HepG2 (cell line): ENCODE measurements around the gene PRRT2. TPM values are rescaled to one million over a fixed set of nuclear protein-coding genes. Genes with fewer than 3 reads are reported as not detected.

ENCODE experiments used
- CREM ChIP-seq, 2 experiments: sonication (generic) in 1 of 2; formaldehyde crosslinking in 1 of 2; IDR thresholded peaks; 2 replicates each; pipeline versions ENCODE4 v1.4.0 to v1.6.1; 2016 to 2020; ENCODE audit warnings: antibody characterized with exemption in 1 of 2, mild to moderate bottlenecking in 1 of 2, missing genetic modification reagents in 1 of 2
- IKZF1 ChIP-seq: fragments of 450-650 bp; IDR thresholded peaks from 2 replicates; pipeline ENCODE4 v1.7.1; 2016
- NCOA1 ChIP-seq: sonication (generic); formaldehyde crosslinking; IDR thresholded peaks from 2 replicates; pipeline ENCODE4 v1.9.0; 2021; ENCODE audit warnings: missing genetic modification reagents
- PCBP1 ChIP-seq: fragments of 200-400 bp; formaldehyde crosslinking; IDR thresholded peaks from 2 replicates; pipeline ENCODE4 v1.6.1; 2017; ENCODE audit warnings: mild to moderate bottlenecking, low read depth, low read length, borderline replicate concordance
- PHB2 ChIP-seq: fragments of 450-650 bp; IDR thresholded peaks from 2 replicates; pipeline ENCODE4 v1.6.1; 2018; ENCODE audit not compliant: partially characterized antibody
- PLSCR1 ChIP-seq: sonication (generic); formaldehyde crosslinking; IDR thresholded peaks from 2 replicates; pipeline ENCODE4 v1.5.0; 2020; ENCODE audit warnings: missing genetic modification reagents, mild to moderate bottlenecking, borderline replicate concordance
- REST ChIP-seq, 2 experiments: IDR thresholded peaks; 2 replicates each; pipeline ENCODE4 v1.6.1; 2011 to 2012; ENCODE audit warnings: low read length in 2 of 2, borderline replicate concordance in 1 of 2, low read depth in 1 of 2, mild to moderate bottlenecking in 1 of 2, moderate library complexity in 1 of 2
- RFXAP ChIP-seq: sonication (generic); formaldehyde crosslinking; IDR thresholded peaks from 2 replicates; pipeline ENCODE4 v1.4.0; 2020; ENCODE audit warnings: missing genetic modification reagents, borderline replicate concordance
- SRF ChIP-seq: IDR thresholded peaks from 2 replicates; pipeline ENCODE4 v1.6.1; 2011; ENCODE audit warnings: mild to moderate bottlenecking, low read depth, low read length, moderate library complexity
- SYNCRIP ChIP-seq: fragments of 200-400 bp; formaldehyde crosslinking; IDR thresholded peaks from 2 replicates; pipeline ENCODE4 v1.6.1; 2018; ENCODE audit warnings: mild to moderate bottlenecking, low read depth, low read length; ENCODE audit not compliant: insufficient read depth
- THAP11 ChIP-seq: IDR thresholded peaks from 2 replicates; pipeline ENCODE4 v1.6.1; 2016; ENCODE audit warnings: missing biosample characterization, missing genetic modification reagents
- ZBTB38 ChIP-seq: sonication (generic); formaldehyde crosslinking; IDR thresholded peaks from 2 replicates; pipeline ENCODE4 v1.5.1; 2020; ENCODE audit warnings: mild to moderate bottlenecking, missing genetic modification reagents
- ZNF20 ChIP-seq: sonication (generic); formaldehyde crosslinking; IDR thresholded peaks from 2 replicates; pipeline ENCODE4 v1.4.0; 2020; ENCODE audit warnings: mild to moderate bottlenecking, moderate library complexity, missing genetic modification reagents
- ZNF543 ChIP-seq: sonication (generic); formaldehyde crosslinking; IDR thresholded peaks from 2 replicates; pipeline ENCODE4 v1.4.0; 2020; ENCODE audit warnings: mild to moderate bottlenecking, missing genetic modification reagents
- ZNF761 ChIP-seq: sonication (generic); formaldehyde crosslinking; conservative IDR thresholded peaks from 2 replicates; pipeline ENCODE4 v1.4.0; 2020; ENCODE audit warnings: mild to moderate bottlenecking, missing genetic modification reagents
- ZSCAN12 ChIP-seq: sonication (generic); formaldehyde crosslinking; IDR thresholded peaks from 2 replicates; pipeline ENCODE4 v1.9.0; 2021; ENCODE audit warnings: mild to moderate bottlenecking, missing genetic modification reagents
- polyA plus RNA-seq, 8 experiments: library from polyadenylated mRNA; depleted of rRNA in 3 of 8; stranded (reverse) in 7 of 8; unstranded in 1 of 8; fragments of >200 nt; fragmentation: Illumina TruSeq in 4 of 8; extraction: Trizol in 4 of 8; gene quantifications; 2 replicates each; pipeline versions ENCODE4 v1.2.1 to v1.2.3, GENCODE V29; 2011 to 2016; ENCODE audit warnings: low read depth in 4 of 8, missing spikeins in 1 of 8, mixed read lengths in 1 of 8; ENCODE audit not compliant: insufficient read depth in 1 of 8
- total RNA-seq, 5 experiments: library from RNA; depleted of rRNA; stranded (reverse); fragments of >200 nt; fragmentation: Illumina TruSeq; extraction: Trizol; gene quantifications; 2 replicates each; pipeline ENCODE4 v1.2.3, GENCODE V29; 2016; ENCODE audit warnings: low read depth in 1 of 5
- TF ChIP-seq, protein P1 (sequence below): sonication (generic); formaldehyde crosslinking; IDR thresholded peaks from 2 replicates; pipeline ENCODE4 v1.5.0; 2020; ENCODE audit warnings: mild to moderate bottlenecking, missing genetic modification reagents, borderline replicate concordance
- TF ChIP-seq, protein P2 (sequence below): IDR thresholded peaks from 2 replicates; pipeline ENCODE4 v1.6.1; 2016; ENCODE audit warnings: missing genetic modification reagents, missing compliant biosample characterization

Gene PRRT2
- total and polyA plus RNA-seq, 2 of the 13 experiments (the other 11 are each of a cell fraction or from before 2014, with no cell fraction given) = 0.51 to 1.1 TPM

- TF ChIP-seq, protein P1, sequence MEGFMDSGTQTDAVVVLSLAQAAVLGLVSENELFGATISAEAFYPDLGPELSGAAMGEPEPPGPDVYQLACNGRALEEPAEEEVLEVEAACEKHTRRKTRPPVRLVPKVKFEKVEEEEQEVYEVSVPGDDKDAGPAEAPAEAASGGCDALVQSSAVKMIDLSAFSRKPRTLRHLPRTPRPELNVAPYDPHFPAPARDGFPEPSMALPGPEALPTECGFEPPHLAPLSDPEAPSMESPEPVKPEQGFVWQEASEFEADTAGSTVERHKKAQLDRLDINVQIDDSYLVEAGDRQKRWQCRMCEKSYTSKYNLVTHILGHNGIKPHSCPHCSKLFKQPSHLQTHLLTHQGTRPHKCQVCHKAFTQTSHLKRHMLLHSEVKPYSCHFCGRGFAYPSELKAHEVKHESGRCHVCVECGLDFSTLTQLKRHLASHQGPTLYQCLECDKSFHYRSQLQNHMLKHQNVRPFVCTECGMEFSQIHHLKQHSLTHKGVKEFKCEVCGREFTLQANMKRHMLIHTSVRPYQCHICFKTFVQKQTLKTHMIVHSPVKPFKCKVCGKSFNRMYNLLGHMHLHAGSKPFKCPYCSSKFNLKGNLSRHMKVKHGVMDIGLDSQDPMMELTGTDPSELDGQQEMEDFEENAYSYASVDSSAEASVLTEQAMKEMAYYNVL (CRISPR knock-in tag) = no peak
- TF ChIP-seq CREM (IDR thresholded peaks at IDR 0.05) = no peak
- no peak for TF ChIP-seq CREM (CRISPR knock-in tag; IDR thresholded peaks at IDR 0.05)
- TF ChIP-seq SYNCRIP = no peak
- no peak for TF ChIP-seq ZNF20
- no peak; the same call in 1 of the 2 replicates for TF ChIP-seq ZNF543 (CRISPR knock-in tag)
- TF ChIP-seq ZNF761 (CRISPR knock-in tag) = no peak
- no peak for TF ChIP-seq PCBP1
- TF ChIP-seq ZSCAN12 (CRISPR knock-in tag) = no peak
- no peak for TF ChIP-seq REST (IDR thresholded peaks at IDR 0.05; ENCODE audit: borderline replicate concordance in 1 of 2, low read depth in 1 of 2, low read length in 2 of 2)
- TF ChIP-seq SRF = no peak
- no peak for TF ChIP-seq THAP11 (CRISPR knock-in tag)
- TF ChIP-seq ZBTB38 (CRISPR knock-in tag) = no peak
- no peak for TF ChIP-seq RFXAP (CRISPR knock-in tag)
- no peak for TF ChIP-seq PLSCR1 (CRISPR knock-in tag)
- no peak for TF ChIP-seq IKZF1
- TF ChIP-seq, protein P2, sequence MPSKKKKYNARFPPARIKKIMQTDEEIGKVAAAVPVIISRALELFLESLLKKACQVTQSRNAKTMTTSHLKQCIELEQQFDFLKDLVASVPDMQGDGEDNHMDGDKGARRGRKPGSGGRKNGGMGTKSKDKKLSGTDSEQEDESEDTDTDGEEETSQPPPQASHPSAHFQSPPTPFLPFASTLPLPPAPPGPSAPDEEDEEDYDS (CRISPR knock-in tag) = no peak
- TF ChIP-seq PHB2 = no peak
- no peak for TF ChIP-seq NCOA1 (CRISPR knock-in tag)
Measured at GRCh38 chr16:29806641-29807425, 5.2 kb upstream of the PRRT2 start (continued).
